Muscle layer of colon (tissue), 2 donors: ENCODE measurements around the gene NPAT.
"Not testable (repeated sequence)": the region's sequence is repeated elsewhere in the genome, so short reads cannot be mapped to it uniquely, and the experiment has no call there.

ENCODE experiments used
- H3K27ac ChIP-seq: one replicate; pipeline ENCODE4 v1.7.0; 2013; ENCODE audit warnings: low read depth, mild to moderate bottlenecking, low read length, moderate library complexity
- H3K27me3 ChIP-seq, 2 donors: one replicate each; pipeline ENCODE4 v1.7.0; 2013; ENCODE audit warnings: low read length in 2 of 2, mild to moderate bottlenecking in 2 of 2; ENCODE audit not compliant: insufficient read depth in 2 of 2, control insufficient read depth in 1 of 2
- H3K36me3 ChIP-seq: one replicate; pipeline ENCODE4 v1.7.0; 2013; ENCODE audit warnings: mild to moderate bottlenecking, low read length; ENCODE audit not compliant: insufficient read depth
- H3K4me1 ChIP-seq: one replicate; pipeline ENCODE4 v1.7.0; 2013; ENCODE audit warnings: mild to moderate bottlenecking, low read length; ENCODE audit not compliant: insufficient read depth
- H3K4me3 ChIP-seq, 2 donors: one replicate each; pipeline ENCODE4 v1.7.0; 2013; ENCODE audit warnings: low read length in 2 of 2, low read depth in 1 of 2, mild to moderate bottlenecking in 1 of 2, moderate library complexity in 1 of 2
- H3K9ac ChIP-seq: one replicate; pipeline ENCODE4 v1.7.0; 2013; ENCODE audit warnings: low read length
- H3K9me3 ChIP-seq: one replicate; pipeline ENCODE4 v1.7.0; 2013; ENCODE audit warnings: mild to moderate bottlenecking, low read length
- donor health status: abdominal sarcoma.
- donor health status: Adenocarcinoma of cecum.

NPAT gene

GRCh38 chr11:108198833-108199232, 23.6 kb downstream of the NPAT start:
- H3K4me3 ChIP-seq: no peak overlapping the region
- no peak overlapping the region for H3K27ac ChIP-seq
- no peak overlapping the region for H3K9ac ChIP-seq
- H3K36me3 ChIP-seq: peaks cover 16% of the 10 kb centered on the region
- no peaks in the 10 kb centered on the region for H3K27me3 ChIP-seq
- H3K9me3 ChIP-seq: no peaks in the 10 kb centered on the region
- H3K4me1 ChIP-seq: no peaks in the 10 kb centered on the region

GRCh38 chr11:108197351-108197750, 25.1 kb downstream of the NPAT start:
- H3K4me3 ChIP-seq: no peak overlapping the region
- H3K9ac ChIP-seq: no peak overlapping the region
- H3K36me3 ChIP-seq: peaks cover 16% of the 10 kb centered on the region
- no peaks in the 10 kb centered on the region for H3K4me1 ChIP-seq
- no peaks in the 10 kb centered on the region for H3K27me3 ChIP-seq
- H3K27ac ChIP-seq: no peak overlapping the region
- no peaks in the 10 kb centered on the region for H3K9me3 ChIP-seq

GRCh38 chr11:108196901-108197300, 25.5 kb downstream of the NPAT start:
- Histone ChIP-seq H3K4me1 (no peaks in the 10 kb centered on the region), H3K36me3 (peaks cover 16% of the 10 kb centered on the region), H3K27me3 (no peaks in the 10 kb centered on the region), H3K27ac (no peak overlapping the region), H3K9ac (no peak overlapping the region), H3K9me3 (no peaks in the 10 kb centered on the region), H3K4me3 (no peak overlapping the region)

- no peak overlapping the region for H3K9ac ChIP-seq
- H3K36me3 ChIP-seq: peaks cover 26% of the 10 kb centered on the region
- no peaks in the 10 kb centered on the region for H3K9me3 ChIP-seq
- no peak overlapping the region for H3K4me3 ChIP-seq
- H3K27me3 ChIP-seq: no peaks in the 10 kb centered on the region
- H3K4me1 ChIP-seq: no peaks in the 10 kb centered on the region
- H3K27ac ChIP-seq: no peak overlapping the region
These were observed 28.7 kb downstream of the NPAT start for GRCh38 chr11:108193725-108194124.

GRCh38 chr11:108177570-108177969, 44.9 kb downstream of the NPAT start:
- H3K9ac ChIP-seq: no peak overlapping the region
- no peak overlapping the region for H3K4me3 ChIP-seq
- no peaks in the 10 kb centered on the region for H3K4me1 ChIP-seq
- H3K36me3 ChIP-seq: peaks cover 14% of the 10 kb centered on the region
- no peak overlapping the region for H3K27ac ChIP-seq
- no peaks in the 10 kb centered on the region for H3K27me3 ChIP-seq
- no peaks in the 10 kb centered on the region for H3K9me3 ChIP-seq

DNA sequence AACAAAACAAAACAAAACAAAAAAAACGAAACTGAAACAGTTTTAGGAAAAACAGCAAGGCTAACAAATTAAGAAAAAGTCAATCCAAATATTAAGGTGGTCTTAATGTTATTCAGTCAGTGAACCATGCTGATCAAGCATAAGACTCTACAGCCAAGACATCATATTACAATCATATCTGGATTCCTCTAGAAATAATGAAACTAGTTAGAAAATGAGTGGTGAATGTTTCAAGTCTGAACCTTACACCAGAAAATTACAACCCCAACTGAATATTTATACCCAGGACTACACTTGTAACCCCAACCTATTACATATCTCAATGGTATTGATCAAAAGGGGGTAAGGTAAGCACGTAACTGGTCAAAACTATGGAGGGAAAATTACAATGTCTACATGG, 52.3 kb downstream of the NPAT start:
- H3K27me3 ChIP-seq: no peaks in the 10 kb centered on the region
- H3K4me1 ChIP-seq: no peaks in the 10 kb centered on the region
- no peak overlapping the region for H3K4me3 ChIP-seq
- H3K36me3 ChIP-seq: peaks cover 22% of the 10 kb centered on the region
- H3K27ac ChIP-seq: no peak overlapping the region
- H3K9me3 ChIP-seq: no peaks in the 10 kb centered on the region
- H3K9ac ChIP-seq: no peak overlapping the region

- Histone ChIP-seq H3K27me3 (no peaks in the 10 kb centered on the region), H3K4me1 (no peaks in the 10 kb centered on the region), H3K4me3 (no peak overlapping the region), H3K9ac (no peak overlapping the region), H3K36me3 (peaks cover 22% of the 10 kb centered on the region), H3K27ac (no peak overlapping the region), H3K9me3 (no peaks in the 10 kb centered on the region)
These were observed 54.8 kb downstream of the NPAT start for GRCh38 chr11:108167624-108168023.

GRCh38 chr11:108162878-108163277, 59.6 kb downstream of the NPAT start:
- H3K9ac ChIP-seq, H3K27me3 ChIP-seq, H3K4me3 ChIP-seq, H3K27ac ChIP-seq, H3K9me3 ChIP-seq, H3K4me1 ChIP-seq: not testable (repeated sequence)
- peaks cover 30% of the 10 kb centered on the region for H3K36me3 ChIP-seq

GRCh38 chr11:108160970-108161566, 61.4 kb downstream of the NPAT start:
- Histone ChIP-seq H3K4me1 (no peaks in the 10 kb centered on the region), H3K4me3 (no peak overlapping the region), H3K36me3 (peaks cover 30% of the 10 kb centered on the region), H3K27me3 (no peaks in the 10 kb centered on the region), H3K9me3 (no peaks in the 10 kb centered on the region), H3K9ac (no peak overlapping the region), H3K27ac (no peak overlapping the region)

DNA sequence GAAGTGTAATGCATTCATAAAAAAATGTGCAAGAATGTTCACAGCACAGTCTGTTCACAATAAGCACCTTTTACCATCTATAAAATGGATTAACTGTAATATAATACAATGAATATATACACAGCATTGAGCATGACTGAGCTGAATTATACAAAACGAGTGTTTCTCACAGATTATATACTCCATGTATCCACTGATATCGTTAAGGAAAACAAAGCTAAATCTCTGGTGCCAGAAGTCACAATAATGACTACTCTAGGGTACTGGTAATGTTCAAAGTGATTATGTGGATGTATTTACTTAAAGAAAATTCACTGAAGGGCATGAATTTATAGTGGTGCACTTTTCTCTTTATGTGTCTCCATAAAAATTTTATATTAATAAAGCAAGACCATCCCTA, 67.8 kb downstream of the NPAT start:
- no peaks in the 10 kb centered on the region for H3K9me3 ChIP-seq
- no peak overlapping the region for H3K9ac ChIP-seq
- H3K4me1 ChIP-seq: no peaks in the 10 kb centered on the region
- peaks cover 27% of the 10 kb centered on the region for H3K36me3 ChIP-seq
- H3K4me3 ChIP-seq: no peak overlapping the region
- H3K27me3 ChIP-seq: no peaks in the 10 kb centered on the region
- H3K27ac ChIP-seq: no peak overlapping the region

GRCh38 chr11:108148556-108148955, 73.9 kb downstream of the NPAT start:
- Histone ChIP-seq H3K4me1 (no peaks in the 10 kb centered on the region), H3K36me3 (peaks cover 56% of the 10 kb centered on the region), H3K27ac (no peak overlapping the region), H3K9me3 (no peaks in the 10 kb centered on the region), H3K4me3 (no peak overlapping the region), H3K27me3 (no peaks in the 10 kb centered on the region), H3K9ac (no peak overlapping the region)

DNA sequence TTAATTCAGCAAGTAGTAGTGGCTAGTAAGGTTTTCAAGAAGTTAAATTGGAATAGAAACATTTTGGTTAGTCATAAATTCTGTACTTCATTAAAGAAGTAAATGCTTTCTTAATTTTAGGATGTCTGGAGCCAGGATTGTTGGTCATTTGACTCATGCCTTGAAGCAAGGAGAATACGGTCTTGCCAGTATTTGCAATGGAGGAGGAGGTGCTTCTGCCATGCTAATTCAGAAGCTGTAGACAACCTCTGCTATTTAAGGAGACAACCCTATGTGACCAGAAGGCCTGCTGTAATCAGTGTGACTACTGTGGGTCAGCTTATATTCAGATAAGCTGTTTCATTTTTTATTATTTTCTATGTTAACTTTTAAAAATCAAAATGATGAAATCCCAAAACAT, 75.3 kb downstream of the NPAT start:
- Histone ChIP-seq H3K4me1 (no peaks in the 10 kb centered on the region), H3K27me3 (no peaks in the 10 kb centered on the region), H3K9me3 (no peaks in the 10 kb centered on the region), H3K27ac (no peak overlapping the region), H3K36me3 (peaks cover 70% of the 10 kb centered on the region), H3K4me3 (no peak overlapping the region), H3K9ac (no peak overlapping the region)
